NCI-H2107 treated with DMSO at 0.1 percent for 48 hours (cell line): ENCODE results near the gene KRT14.
"Not testable (repeated sequence)": the region's sequence is repeated elsewhere in the genome, so short reads cannot be mapped to it uniquely, and the experiment has no call there.

Experiments used
- DNase-seq: peaks from one replicate; lab custom pipeline; 2025; ENCODE audit not compliant: unreplicated experiment; lab: John Stamatoyannopoulos, UW

Gene KRT14

DNA sequence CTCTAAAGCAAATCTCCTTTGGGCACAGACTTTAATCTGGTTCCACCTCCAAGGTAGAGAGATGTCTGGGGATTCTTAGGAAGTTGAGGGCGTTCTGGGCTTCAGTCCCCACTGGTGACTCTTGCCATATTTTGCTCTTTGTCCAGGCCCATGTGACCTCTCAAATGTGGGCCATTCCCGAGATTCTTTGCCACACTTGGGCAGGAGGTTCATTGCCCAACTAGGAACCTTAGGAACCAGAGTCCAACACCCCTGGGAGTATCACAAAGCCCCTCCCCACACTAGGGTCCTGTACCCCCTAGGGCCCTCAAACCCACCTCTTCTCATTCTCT lies 6.5 kb downstream of the KRT14 start:
- DNase-seq, result no peak

GRCh38 chr17:41579484-41580243 lies 7.0 kb downstream of the KRT14 start:
- DNase-seq, result peak; percentile 80

- DNase-seq, result no peak
Measured at GRCh38 chr17:41578971-41579370, 7.7 kb downstream of the KRT14 start.

GRCh38 chr17:41578538-41578937 lies 8.2 kb downstream of the KRT14 start:
- no peak for DNase-seq

GRCh38 chr17:41576740-41577139 lies 10.0 kb downstream of the KRT14 start:
- not testable (repeated sequence) for DNase-seq

DNA sequence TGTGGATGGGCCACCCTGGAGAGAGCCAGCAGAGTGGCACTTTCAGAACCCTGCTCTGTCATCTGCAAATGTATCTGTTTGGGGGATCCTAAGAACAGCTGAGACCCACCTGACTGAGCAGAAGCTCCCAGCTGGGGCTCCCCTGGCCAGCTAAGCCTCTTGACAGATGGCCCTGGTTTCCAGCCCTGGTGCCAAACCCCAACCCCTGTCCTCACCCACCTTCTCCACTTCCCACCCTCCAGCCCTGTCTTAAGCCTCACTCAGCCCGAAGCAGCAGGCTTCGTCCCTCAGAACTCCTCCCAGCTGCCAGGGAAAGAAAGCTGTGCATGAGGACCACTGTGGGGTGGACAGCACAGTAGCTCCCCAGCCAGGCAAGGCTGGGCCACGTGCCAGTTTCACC lies 11.4 kb downstream of the KRT14 start:
- no peak for DNase-seq

DNA sequence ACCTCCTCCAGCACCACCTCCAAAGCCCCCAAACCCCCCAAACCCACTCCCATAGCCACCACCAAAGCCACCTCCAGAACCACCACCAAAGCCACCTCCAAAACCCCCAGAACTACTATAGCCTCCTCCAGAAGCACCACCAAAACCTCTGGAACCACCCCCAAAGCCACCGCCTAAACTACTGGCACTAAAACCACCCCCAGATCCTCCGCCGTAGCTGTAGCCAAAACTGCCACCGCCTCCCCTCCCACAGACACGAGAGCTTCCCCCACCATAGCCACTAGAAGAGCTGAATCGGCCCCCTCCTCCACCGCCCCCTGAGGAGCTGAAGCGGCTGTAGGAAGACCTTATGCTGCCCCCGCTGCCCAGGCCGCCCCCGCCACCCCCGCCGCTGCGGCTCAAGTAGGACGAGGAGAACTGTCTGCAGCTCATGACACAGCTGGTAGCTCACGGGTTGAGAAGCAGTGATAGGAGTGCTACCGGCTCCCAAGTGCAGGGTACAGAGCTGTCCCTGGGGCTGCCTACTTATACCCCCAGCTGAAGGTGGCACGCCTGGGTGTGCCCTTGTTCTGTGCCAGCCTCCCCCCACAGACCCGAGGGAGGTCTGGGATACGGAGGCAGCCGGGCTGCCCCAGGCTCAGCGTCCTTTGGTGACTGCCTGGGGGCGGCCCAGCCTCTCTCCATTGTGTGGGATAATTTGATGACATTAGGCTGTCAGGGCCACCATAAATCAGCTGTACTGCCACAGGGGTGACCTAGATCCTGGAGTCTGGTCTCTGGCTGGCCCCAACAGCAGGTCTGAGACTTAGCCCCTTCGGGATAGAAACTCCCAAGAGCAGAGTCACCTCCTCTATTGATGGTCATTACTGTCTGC lies 14.9 kb downstream of the KRT14 start, which contains the start of gene KRT9:
TSS of gene KRT9 (minus strand) at position 499 of the 874 bp plus-strand sequence. CDS start at position 432, 67 bp downstream.
- no peak for DNase-seq

- DNase-seq, result no peak
Measured at GRCh38 chr17:41567317-41567716, 19.4 kb downstream of the KRT14 start.

- no peak for DNase-seq
Measured at GRCh38 chr17:41565338-41565737, 21.4 kb downstream of the KRT14 start.

GRCh38 chr17:41563607-41564170 lies 23.0 kb downstream of the KRT14 start:
- DNase-seq, result no peak

GRCh38 chr17:41561554-41561953 lies 25.1 kb downstream of the KRT14 start:
- DNase-seq, result no peak

DNA sequence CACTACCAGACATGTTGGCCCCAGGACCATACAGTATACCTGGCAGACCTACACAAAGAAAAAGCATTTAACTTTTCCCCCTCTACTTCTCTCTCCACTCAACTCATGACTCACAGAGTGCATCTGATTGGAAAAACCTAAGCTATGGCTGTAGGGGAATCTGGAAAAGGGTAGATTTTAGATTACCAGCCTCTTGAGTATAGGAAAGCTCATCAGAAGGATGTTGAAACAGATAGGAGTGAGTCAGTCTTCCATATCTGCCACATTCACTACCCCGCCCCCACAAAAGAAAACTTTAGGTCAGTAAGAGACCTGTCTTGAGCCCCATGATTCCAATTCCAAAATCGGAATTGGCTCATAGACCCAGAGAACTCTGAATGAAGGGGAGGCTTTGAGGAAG lies 27.1 kb downstream of the KRT14 start:
- DNase-seq, result no peak

GRCh38 chr17:41556931-41557330 lies 29.8 kb downstream of the KRT14 start:
- no peak for DNase-seq

GRCh38 chr17:41556306-41556705 lies 30.4 kb downstream of the KRT14 start:
- DNase-seq, result no peak

DNA sequence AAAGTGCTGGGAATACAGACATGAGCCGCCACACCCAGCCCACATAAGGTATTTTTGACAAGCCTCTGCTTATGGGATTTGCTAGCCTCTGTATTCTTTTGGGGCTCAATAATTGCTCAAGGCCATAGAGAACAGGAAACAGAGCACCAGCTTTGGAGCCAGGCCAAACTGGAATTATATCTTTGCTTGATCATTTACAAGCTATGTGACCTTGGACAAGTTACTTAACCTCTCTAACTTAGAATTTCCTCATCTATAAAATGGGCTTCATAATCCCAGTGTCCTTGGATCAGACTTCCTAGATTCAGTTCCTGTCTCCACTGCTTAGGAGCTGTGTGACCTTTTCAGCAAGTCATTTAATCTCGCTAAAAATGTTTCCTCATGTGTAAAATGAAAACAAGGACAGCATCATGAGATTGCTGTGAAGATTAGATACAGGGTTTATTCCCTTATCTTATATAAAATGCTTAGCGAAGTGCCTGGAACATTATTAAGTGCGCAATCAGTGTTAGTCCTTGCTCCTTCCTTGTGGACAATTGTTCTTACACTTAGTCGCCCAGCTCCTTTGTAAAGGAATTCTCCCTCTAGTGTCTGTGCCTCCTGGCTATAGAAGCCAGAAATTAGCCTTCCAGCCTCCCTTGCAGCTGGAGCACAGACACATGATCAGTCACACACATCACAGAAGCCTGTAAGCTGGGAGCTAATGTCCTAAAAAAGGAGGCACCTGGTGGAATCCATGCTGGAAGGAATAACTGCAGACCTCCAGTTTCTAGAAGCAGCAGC lies 31.4 kb downstream of the KRT14 start:
- no peak for DNase-seq

DNA sequence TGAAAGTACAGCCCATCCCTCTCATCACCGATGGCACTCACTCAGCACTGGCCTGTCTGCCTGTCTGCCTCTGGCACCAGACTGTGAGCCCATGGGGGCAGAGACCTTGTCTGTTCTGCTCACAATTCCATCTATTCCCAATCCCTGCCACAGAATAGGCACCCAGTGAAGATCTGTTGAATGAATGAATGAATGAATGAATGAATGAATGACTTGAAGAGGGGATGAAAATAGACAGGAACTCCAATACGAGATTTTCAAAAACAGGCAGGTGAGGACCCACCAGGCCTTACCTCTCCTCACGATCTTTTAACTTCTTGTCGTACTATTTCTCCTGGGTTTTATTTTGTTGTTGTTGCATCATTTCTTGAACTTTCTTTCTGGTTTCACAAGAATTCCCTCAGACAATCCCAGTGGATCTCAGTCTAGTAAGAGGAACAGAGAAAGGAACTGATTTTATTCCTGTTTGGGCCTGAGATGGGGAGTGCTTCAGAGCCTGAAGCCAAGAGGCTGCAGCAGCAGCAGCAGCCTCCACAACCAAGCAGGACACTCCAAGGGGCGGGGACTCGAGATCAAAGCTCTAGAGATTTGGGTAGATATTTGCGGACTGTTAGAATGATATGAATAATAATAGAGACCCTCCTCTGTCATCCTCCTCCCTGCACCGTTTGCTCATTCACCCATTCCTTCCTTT lies 32.6 kb downstream of the KRT14 start:
- no peak for DNase-seq

DNA sequence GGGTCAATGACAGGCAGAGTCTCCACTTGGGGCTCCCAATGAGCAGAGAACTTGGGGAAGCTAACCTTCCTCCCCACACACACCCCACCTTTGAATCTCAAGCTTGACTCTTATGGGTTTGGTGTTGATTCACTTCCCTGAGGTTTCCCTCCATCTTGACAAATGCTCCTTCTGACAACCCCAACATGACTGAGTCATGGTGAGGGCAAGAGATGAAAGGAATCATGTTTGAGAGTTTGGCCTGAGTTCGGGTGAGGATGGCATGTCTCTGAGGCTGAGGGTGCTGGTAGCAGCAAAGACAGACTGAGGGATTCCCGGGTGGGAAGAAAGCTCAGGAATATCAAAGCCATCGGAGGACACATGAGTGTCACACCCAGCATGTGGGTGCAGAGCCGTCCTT lies 33.5 kb downstream of the KRT14 start:
- no peak for DNase-seq

- no peak for DNase-seq
Measured at GRCh38 chr17:41552455-41552854, 34.2 kb downstream of the KRT14 start.

DNA sequence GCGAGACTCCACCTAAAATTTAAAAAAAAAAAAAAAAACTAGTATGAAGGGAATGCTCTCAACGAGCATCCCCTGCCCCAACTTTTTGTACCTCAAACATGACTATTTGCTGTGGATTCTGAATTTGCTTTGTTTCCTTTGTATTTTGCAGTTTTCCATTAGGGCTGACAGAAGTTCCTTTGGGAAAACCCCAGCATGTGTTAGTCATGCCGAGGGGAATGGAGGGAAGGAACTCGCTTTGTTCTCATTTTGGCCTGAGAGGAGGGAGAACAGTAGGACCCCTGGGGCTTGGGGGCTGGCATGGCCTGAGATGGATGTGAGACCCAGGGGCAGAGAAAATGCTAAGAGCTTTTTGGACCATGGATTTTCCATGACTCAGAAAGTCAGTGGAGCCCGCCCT lies 35.3 kb downstream of the KRT14 start:
- no peak for DNase-seq

DNA sequence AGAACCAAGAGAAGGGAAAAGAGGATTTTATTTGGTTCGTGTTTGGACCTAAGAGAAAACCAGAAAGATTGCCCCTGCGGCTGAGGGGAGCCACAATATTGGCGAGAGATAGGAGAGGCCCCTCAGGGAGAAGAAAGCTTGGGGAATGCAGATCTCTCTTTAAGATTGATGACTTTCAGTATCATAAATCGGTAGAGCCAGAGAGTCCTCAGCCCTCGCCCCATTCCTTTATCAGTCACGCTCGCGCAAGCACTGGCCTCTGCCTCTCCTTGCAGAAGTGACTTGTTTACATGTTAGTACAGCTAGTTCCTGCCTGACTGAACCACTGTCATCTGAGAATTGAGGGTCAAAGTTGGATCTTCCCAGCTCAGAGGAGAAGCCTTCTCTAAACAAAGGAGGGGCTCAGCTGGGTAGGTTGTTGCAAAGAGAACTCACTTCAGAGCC lies 37.1 kb downstream of the KRT14 start:
- no peak for DNase-seq
